Hepatic stellate cell (primary cell): ENCODE data around the gene FBXO28.

Experiments
- DNase-seq: peaks from one replicate; pipeline ENCODE4 v3.0.0; 2011; ENCODE audit warnings: low spot score

The FBXO28 gene

DNA sequence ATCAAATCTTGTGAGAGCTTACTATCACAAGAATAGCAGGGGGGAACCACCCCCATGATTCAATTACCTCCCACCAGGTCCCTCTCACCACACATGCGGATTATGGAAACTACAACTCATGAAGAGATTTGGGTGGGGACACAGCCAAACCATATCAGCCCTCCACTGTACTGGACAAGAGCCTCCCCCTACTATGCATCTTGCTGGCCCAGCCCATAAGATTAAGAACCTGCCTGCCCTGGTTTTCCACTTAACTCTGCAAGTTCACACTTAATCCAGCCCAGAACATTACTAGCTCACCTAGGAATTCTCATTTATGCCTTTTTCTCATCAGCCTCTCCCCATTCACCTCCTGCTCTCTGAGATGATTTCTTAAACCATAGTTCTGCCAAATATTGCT, 18.0 kb upstream of the FBXO28 start:
- DNase-seq = no peak

GRCh38 chr1:224096773-224097172, 17.1 kb upstream of the FBXO28 start:
- no peak for DNase-seq

DNA sequence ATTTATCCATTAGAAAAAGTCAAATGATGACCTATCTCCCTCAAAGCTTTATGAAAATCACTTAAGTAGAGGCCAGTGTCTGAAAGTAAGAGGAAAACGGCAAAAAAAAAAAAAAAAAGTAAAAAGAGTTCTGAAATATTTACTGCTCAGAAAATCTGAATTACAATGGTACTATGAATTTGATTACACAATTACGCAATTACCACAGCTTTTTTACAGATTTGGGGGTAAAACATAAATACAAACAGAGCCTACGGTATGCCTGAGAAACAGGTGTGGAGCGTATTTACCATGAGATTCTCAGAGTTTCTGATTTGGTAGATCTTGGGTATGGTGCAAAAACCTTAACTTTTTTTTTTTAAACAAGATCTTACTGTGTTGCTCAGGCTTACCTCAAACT, 15.9 kb upstream of the FBXO28 start:
- no peak for DNase-seq

DNA sequence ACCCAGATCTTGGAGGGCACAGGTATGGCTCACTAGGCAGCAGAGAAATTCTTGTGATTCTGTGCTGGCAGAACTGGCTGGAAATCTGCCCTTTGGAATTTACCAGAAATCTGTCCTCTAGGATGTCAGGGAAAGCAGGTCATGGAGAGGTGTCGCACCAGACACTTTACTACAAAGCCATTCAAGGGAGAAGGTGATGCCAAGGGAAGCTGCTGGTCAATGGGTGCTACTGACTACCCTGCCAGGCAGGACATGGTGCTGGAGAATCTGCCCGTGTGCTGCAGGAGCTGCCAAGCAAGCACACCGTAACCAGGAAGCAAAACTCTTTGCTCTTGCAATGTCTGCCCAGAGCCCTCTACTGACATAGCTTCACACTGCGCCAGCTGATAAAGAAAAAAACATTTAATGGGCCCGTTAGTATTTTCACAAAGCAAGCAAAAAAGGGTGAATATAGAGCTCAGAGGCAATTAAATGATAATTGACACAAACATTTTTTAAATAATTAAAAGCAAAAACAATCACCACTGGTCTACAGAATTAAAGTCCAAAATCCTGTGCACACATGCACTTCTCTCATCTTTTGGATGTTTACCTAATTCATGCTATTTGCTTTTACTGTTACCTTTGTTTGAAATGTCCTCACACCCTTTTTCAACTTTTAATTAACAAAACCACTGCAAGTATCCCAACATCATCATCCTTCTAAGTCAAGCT, 7.2 kb upstream of the FBXO28 start:
- peak; percentile 47 for DNase-seq

DNA sequence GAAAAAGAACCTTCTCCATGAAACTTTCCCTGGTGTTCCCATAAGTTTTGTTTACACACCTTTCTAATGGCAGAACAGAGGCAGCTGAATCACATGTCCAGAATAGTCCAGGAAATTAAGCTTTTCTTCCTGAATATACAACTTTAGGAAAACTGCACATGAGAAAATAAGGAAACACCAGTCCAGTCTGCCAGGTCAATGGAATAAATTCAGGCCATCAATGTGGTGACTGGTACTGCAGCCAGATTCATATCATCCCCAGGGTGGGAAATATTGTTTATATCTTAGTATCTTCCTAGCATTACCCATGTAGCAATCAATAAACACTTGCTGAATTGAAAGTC, 6.7 kb upstream of the FBXO28 start:
- no peak for DNase-seq

- no peak for DNase-seq
These were observed 4.9 kb upstream of the FBXO28 start for GRCh38 chr1:224108991-224109390.

DNA sequence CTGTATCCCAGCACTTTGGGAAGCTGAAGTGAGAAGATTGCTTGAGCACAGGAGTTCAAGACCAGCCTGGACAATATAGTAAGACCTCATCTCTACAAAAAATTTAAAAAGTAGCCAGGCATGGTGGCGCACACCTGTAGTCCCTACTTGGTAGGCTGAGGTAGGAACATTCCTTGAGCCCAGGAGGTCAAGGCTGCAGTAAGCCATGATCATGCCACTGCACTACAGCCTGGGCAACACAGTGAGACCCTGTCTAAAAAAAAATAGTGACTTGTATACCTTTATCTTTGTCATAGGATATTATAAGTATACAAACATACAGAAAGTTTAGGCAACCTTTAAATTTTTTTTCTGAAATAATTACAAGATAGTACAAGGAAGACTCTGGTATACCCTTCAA, 3.9 kb upstream of the FBXO28 start:
- no peak for DNase-seq

GRCh38 chr1:224113005-224113404, 906 bp upstream of the FBXO28 start:
- DNase-seq = no peak

DNA sequence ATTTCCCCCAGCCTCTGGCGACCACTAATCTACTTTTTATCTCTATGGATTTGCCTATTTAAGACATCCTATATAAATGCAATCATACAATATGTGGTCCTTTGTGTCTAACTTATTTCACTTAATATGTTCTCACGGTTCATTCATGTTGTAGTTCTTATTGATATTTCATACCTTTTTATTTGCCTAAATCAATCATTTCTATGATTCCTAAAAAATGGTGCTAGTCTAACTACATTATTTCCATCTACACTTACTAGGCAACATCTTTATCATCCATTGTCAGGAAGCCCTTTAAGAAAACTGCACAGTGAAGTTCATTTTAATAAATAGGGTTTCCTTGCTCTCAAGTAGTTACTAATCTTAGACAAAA, 380 bp upstream of the FBXO28 start:
- DNase-seq = no peak

DNA sequence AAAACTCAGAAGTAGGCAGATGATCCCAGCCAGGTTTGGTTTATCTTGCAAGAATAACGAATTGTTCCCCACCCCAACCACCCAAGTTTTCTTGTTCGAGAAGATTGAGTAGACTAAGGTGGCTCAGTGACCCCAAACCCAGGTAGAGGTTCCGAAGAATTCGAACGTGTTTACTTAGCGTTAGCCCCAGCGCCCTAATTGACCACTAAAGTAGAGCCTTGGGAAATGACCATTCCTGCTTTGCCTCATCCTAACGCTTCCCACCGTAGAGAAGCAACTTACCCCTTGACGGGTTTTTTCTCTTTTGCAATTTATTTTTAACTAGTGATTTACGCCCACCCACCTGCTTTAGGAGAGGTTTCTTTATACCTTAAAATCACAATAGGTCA, 870 bp downstream of the FBXO28 start:
- no peak for DNase-seq

DNA sequence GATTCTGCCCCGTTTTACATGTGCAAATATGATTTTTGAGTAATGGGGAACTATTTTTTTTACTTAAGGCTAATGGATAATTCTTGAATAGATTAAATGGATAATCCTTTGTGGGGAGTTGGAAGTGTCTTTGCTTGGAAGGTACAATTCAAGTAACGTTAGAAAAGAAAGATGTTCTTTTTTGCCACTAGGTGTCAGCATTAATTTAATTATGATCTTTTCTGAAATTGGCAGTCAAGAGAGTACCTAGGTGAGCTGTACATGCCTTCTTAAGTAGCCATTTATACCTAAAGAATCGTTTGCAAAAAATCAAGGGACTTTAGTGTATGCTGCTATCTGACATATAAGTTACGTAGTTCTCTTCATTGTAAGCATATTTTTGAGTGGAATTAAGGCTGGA, 2.2 kb downstream of the FBXO28 start:
- DNase-seq = peak; percentile 20

- no peak for DNase-seq
These were observed 4.8 kb downstream of the FBXO28 start for GRCh38 chr1:224118688-224119087.

- DNase-seq = no peak
These were observed 9.2 kb downstream of the FBXO28 start for GRCh38 chr1:224123136-224123535.

- no peak for DNase-seq
These were observed 10.3 kb downstream of the FBXO28 start for GRCh38 chr1:224124220-224124619.

- DNase-seq = peak; percentile 12
These were observed 14.3 kb downstream of the FBXO28 start for GRCh38 chr1:224127925-224128819.

GRCh38 chr1:224131253-224131652, 17.3 kb downstream of the FBXO28 start:
- DNase-seq = no peak

DNA sequence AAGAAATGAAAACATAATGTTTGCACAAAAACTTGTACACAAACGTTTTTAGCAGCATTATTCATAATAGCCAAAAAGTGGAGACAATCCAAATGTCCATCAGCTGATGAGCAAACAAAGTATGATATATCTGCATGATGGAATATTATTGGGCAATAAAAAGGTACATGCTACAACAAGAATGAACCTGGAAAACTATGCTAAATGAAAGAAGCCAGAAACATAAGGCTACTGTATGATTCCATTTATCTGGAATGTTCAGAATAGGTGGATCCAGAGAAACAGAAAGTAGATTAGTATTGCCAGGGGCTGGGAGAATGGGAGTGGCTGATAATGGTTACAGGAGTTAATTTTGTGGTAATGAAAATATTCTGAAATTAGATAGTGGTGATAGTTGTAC, 19.0 kb downstream of the FBXO28 start:
- DNase-seq = no peak

GRCh38 chr1:224133741-224134299, 19.9 kb downstream of the FBXO28 start:
- no peak for DNase-seq

GRCh38 chr1:224137518-224137917, 23.6 kb downstream of the FBXO28 start:
- DNase-seq = no peak

DNA sequence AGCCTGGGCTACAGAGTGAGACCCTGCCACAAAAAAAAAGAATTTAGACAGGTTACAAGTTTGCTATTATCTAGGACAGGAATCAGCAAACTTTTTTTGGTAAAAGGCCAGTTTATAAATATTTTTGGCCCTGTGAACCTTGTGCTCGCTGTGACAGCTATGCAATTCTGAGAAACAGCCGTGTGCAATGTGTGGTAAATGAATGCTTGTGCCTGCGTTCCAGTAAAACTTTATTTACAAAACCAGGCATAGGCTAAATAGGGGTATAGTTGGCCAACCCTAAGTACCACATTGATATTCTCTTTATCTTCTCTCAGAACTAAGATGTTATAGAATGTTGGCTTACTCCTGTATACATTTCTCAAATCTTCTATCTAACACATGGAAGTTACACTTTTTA, 24.3 kb downstream of the FBXO28 start:
- no peak for DNase-seq

DNA sequence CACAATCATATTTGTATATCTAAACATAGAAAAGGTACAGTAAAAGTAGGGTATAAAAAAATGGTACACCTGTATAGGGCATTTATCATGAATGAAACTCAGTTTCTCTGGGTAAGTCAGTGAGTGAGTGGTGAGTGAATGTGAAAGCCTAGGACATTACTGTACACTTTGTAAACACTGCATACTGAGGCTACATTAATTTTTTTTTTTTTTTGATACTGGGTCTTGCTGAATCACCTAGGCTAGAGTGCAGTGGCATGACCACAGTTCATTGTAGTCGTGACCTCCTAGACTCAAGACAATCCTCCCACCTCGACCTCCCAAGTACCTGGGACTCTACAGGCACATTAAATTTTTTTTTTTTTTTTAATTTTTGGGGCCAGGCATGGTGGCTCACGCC, 27.8 kb downstream of the FBXO28 start:
- DNase-seq = no peak

GRCh38 chr1:224149709-224150108, 35.8 kb downstream of the FBXO28 start:
- DNase-seq = no peak

DNA sequence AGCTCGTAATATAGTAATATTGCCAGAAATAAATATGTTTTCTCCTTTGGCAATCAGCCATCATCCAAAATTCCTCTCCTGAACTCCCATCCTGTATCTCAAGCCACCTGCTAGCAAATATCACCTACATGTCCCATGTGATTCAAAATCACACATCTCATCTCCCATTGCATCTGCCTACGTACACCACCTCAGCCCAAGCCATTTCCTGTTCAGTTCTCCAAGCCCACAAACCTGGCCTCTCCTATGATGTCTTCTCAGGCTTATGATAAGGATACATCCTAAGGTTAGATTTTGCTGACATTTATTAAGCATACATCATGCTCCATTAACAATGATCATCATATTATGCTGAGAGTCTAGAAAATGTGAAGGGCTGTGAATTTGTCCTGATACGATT, 37.2 kb downstream of the FBXO28 start:
- no peak for DNase-seq
